PFSK-1 (cell line): ENCODE results near the gene PXK.

Experiments
- POLR2AphosphoS5 ChIP-seq: IDR thresholded peaks from 2 replicates; pipeline ENCODE4 v1.6.1; 2012; ENCODE audit warnings: low read depth, mild to moderate bottlenecking, control low read depth, low read length, moderate library complexity
- SIN3A ChIP-seq: IDR thresholded peaks from 2 replicates; pipeline ENCODE4 v1.6.1; 2012; ENCODE audit warnings: mild to moderate bottlenecking, low read length, moderate library complexity, borderline replicate concordance; ENCODE audit not compliant: insufficient read depth
- TAF1 ChIP-seq: IDR thresholded peaks from 2 replicates; pipeline ENCODE4 v1.6.1; 2012; ENCODE audit warnings: low read length, control low read depth, borderline replicate concordance; ENCODE audit not compliant: insufficient read depth

DNA sequence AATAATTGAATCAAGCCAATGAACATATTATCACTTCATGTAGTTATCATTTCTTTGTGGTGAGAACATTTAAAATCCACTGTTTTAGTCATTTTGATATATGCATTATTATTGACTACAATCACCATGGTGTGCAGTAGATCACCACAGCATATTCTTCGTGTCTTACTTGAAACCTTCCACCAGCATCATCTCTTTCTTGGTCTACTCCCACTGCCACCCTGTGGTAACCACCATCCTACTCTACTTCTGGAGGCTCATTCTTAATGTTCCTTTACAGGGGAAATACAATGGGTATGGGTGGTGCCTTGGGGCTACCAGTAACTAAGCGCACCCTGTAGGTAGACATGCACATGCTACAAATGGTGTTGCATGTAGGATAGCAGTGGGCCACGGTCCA is 25.4 kb downstream of the PXK start:
- TF ChIP-seq POLR2AphosphoS5 (no peak), TAF1 (no peak), SIN3A (no peak)
